GM19463 (cell line): ENCODE results near the gene RNF214.
"Not testable (repeated sequence)": the region's sequence is repeated elsewhere in the genome, so short reads cannot be mapped to it uniquely, and the experiment has no call there.

ENCODE experiments used
- ATAC-seq: cut with Tn5 transposase; IDR thresholded peaks from one replicate; pipeline ENCODE4 v1.9.1; 2021; ENCODE audit warnings: mild to moderate bottlenecking, moderate library complexity; ENCODE audit not compliant: unreplicated experiment

Gene RNF214

DNA sequence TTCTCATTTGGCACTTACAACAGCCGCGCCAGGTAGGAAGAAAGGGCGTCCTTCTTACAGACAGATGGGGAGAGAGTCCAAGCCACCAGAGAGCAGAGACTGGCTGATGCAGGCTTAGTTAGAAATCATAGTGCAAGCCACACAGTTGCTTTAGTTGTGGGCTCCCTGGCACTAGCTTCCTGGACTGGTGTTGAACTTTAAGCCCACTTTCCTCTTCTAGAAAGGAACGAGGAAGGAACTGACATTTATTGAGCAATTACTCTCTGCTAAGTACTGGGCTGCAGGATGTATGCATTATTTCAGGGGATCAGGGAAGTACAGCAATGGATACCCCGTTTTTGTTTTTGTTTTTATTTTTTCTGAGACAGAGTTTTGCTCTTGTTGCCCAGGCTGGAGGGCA lies 80.6 kb downstream of the RNF214 start:
- ATAC-seq, result no peak

- ATAC-seq, result no peak
These were observed 81.6 kb downstream of the RNF214 start for GRCh38 chr11:117313828-117314768.

DNA sequence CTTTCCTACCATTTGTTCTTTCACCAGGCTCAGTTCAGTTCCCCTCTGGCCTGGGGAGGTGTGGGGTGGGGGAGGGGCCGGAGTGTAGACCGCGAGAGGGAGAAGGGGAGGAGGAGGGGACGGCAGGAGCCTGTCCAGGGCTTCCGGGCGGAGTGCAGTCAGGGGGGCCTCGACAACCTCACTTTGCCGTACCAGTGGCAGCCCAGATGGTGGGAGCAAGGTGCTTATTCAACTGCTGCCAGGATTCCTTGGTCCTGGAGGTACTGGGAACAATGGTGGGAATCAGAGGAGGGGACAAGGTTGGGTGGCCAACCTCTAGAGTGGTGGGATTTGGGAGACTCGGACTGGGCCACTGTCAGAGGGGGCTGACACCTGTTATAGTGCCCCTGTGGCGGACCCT lies 82.4 kb downstream of the RNF214 start:
- ATAC-seq, result no peak

- no peak for ATAC-seq
These were observed 83.1 kb downstream of the RNF214 start for GRCh38 chr11:117315285-117316196.

- ATAC-seq, result no peak
These were observed 83.9 kb downstream of the RNF214 start, which contains the start of gene BACE1 for GRCh38 chr11:117316197-117316961. Gene BACE1, minus strand, starts transcription at chr11:117316256. Its CDS starts 461 bp downstream, at chr11:117315795.

DNA sequence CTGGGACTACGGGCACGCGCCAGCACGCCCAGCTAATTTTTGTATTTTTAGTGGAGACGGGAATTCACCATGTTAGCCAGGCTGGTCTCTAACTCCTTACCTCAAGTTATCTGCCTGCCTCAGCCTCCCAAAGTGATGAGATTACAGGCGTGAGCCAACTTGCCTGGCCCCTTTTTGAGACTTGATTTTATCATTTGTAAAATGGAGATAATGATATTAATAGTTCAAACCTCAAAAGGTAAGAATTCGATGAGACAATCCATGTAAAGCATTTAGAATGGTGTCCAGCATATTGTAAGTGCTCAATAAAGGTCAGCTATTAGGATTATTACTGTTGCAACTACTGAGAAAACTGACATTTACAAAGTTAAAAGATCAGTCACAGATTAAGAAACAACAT lies 86.3 kb downstream of the RNF214 start:
- ATAC-seq, result no peak

- ATAC-seq, result no peak
These were observed 86.9 kb downstream of the RNF214 start for GRCh38 chr11:117319214-117319840.

GRCh38 chr11:117327255-117327566 lies 94.7 kb downstream of the RNF214 start:
- not testable (repeated sequence) for ATAC-seq

- ATAC-seq, result peak; percentile 96
These were observed 95.3 kb downstream of the RNF214 start, which contains the start of gene CEP164 for GRCh38 chr11:117327567-117328374. Gene CEP164, plus strand, starts transcription at chr11:117327854. Its CDS starts 10,733 bp downstream, at chr11:117338587.

GRCh38 chr11:117328375-117329010 lies 96.0 kb downstream of the RNF214 start:
- peak; percentile 4 for ATAC-seq

DNA sequence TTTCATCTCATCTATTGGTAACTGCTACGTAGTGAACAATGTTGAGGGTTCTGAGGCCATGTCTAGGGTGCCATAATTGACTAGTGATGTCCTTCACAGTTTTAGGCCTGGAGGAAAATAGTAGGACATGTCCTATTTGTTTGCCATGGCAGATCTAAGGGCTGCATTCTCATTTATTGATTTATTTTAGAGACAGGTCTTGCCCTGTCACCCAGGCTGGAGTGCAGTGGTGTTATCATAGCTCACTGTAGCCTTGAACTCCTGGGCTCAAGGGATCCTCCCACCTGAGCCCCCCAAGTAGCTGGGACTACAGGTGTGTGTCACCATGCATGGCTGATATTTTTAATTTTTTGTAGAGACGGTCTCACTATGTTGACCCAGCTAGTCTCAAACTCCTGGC lies 100.4 kb downstream of the RNF214 start:
- ATAC-seq, result no peak

GRCh38 chr11:117333917-117334316 lies 101.4 kb downstream of the RNF214 start:
- no peak for ATAC-seq

- no peak for ATAC-seq
These were observed 102.4 kb downstream of the RNF214 start for GRCh38 chr11:117334896-117335295.

- ATAC-seq, result no peak
These were observed 102.9 kb downstream of the RNF214 start for GRCh38 chr11:117335399-117335798.
